Right renal cortex interstitium (tissue), 3 donors: ENCODE data around the gene INVS. TPM values are rescaled to one million over a fixed set of nuclear protein-coding genes. Genes with fewer than 3 reads are reported as not detected.
"Not testable (repeated sequence)": the region's sequence is repeated elsewhere in the genome, so short reads cannot be mapped to it uniquely, and the experiment has no call there.

Experiments
- DNase-seq, 3 donors: peaks; one replicate each; pipeline ENCODE4 v3.0.0-alpha.2; 2013; ENCODE audit warnings: low read depth in 3 of 3, low spot score in 2 of 3
- polyA plus RNA-seq, 3 donors: library from polyadenylated mRNA; unstranded; fragments of 120-200 nt; gene quantifications; one replicate each; pipeline ENCODE4 v1.2.1, GENCODE V29; 2013; ENCODE audit not compliant: insufficient read length in 3 of 3

INVS gene
- polyA plus RNA-seq, 3 donors = 16.5 to 19.1 (median 18.3) TPM

GRCh38 chr9:100112677-100113336, 13.8 kb downstream of the INVS start:
- DNase-seq = no peak

GRCh38 chr9:100117316-100117715, 18.3 kb downstream of the INVS start:
- no peak for DNase-seq

- DNase-seq = no peak
Measured at GRCh38 chr9:100120286-100120685, 21.2 kb downstream of the INVS start.

- no peak for DNase-seq
Measured at GRCh38 chr9:100125236-100125635, 26.2 kb downstream of the INVS start.

GRCh38 chr9:100125910-100126309, 26.9 kb downstream of the INVS start:
- no peak for DNase-seq

GRCh38 chr9:100126423-100126822, 27.4 kb downstream of the INVS start:
- DNase-seq = no peak

GRCh38 chr9:100129772-100130171, 30.7 kb downstream of the INVS start:
- no peak for DNase-seq

GRCh38 chr9:100131216-100131615, 32.2 kb downstream of the INVS start:
- DNase-seq = no peak

- DNase-seq = no peak
Measured at GRCh38 chr9:100131875-100132430, 32.9 kb downstream of the INVS start.

- DNase-seq = no peak
Measured at GRCh38 chr9:100134731-100135130, 35.7 kb downstream of the INVS start.

- not testable (repeated sequence) for DNase-seq
Measured at GRCh38 chr9:100136799-100137198, 37.8 kb downstream of the INVS start.

- DNase-seq = not testable (repeated sequence)
Measured at GRCh38 chr9:100140303-100140702, 41.3 kb downstream of the INVS start.

GRCh38 chr9:100141862-100142261, 42.8 kb downstream of the INVS start:
- DNase-seq = not testable (repeated sequence)

GRCh38 chr9:100145167-100145934, 46.3 kb downstream of the INVS start:
- DNase-seq = not testable (repeated sequence)

- DNase-seq = not testable (repeated sequence)
Measured at GRCh38 chr9:100145976-100146375, 46.9 kb downstream of the INVS start.

GRCh38 chr9:100150214-100150613, 51.2 kb downstream of the INVS start:
- DNase-seq = no peak

GRCh38 chr9:100160021-100160420, 61.0 kb downstream of the INVS start:
- no peak for DNase-seq

- no peak for DNase-seq
Measured at GRCh38 chr9:100167176-100167575, 68.1 kb downstream of the INVS start.

GRCh38 chr9:100167915-100168654, 69.0 kb downstream of the INVS start:
- no peak for DNase-seq

- no peak for DNase-seq
Measured at GRCh38 chr9:100170085-100170484, 71.0 kb downstream of the INVS start.

- no peak for DNase-seq
Measured at GRCh38 chr9:100170556-100170955, 71.5 kb downstream of the INVS start.
